Measurements from ENCODE around the gene BACE2.
"Not testable (repeated sequence)": the region's sequence is repeated elsewhere in the genome, so short reads cannot be mapped to it uniquely, and the experiment has no call there.

BACE2 gene

GRCh38 chr21:41290106-41290799, 122.3 kb downstream of the BACE2 start:
- H3K27me3 ChIP-seq (ENCODE audit: control insufficient read depth, insufficient read depth, low read length, poor library complexity, severe bottlenecking): no peaks in the 10 kb centered on the region
- no peaks in the 10 kb centered on the region for H3K4me1 ChIP-seq (ENCODE audit: control insufficient read depth, insufficient read depth, low read length)
- no peaks in the 10 kb centered on the region for H3K36me3 ChIP-seq (ENCODE audit: control insufficient read depth, insufficient read depth, low read length)
- WGBS, 2 experiments: 86 to 87% methylated on average over 24 of the region's 24 CpGs
- H3K4me3 ChIP-seq (ENCODE audit: insufficient read depth, low read depth, low read length): no peak overlapping the region
- H3K9me3 ChIP-seq (ENCODE audit: control insufficient read depth, low read length): no peaks in the 10 kb centered on the region
- H3K27ac ChIP-seq (ENCODE audit: insufficient read depth, low read depth, low read length, poor library complexity, severe bottlenecking): no peak overlapping the region

GRCh38 chr21:41294548-41295231, 126.7 kb downstream of the BACE2 start:
- Histone ChIP-seq H3K36me3 (ENCODE audit: control insufficient read depth, insufficient read depth, low read length) (no peaks in the 10 kb centered on the region), H3K4me3 (ENCODE audit: insufficient read depth, low read depth, low read length) (no peak overlapping the region), H3K27me3 (ENCODE audit: control insufficient read depth, insufficient read depth, low read length, poor library complexity, severe bottlenecking) (no peaks in the 10 kb centered on the region), H3K9me3 (ENCODE audit: control insufficient read depth, low read length) (no peaks in the 10 kb centered on the region), H3K27ac (ENCODE audit: insufficient read depth, low read depth, low read length, poor library complexity, severe bottlenecking) (no peak overlapping the region), H3K4me1 (ENCODE audit: control insufficient read depth, insufficient read depth, low read length) (no peaks in the 10 kb centered on the region)
- WGBS, 2 experiments: 100% methylated on average over 1 of the region's 1 CpG

GRCh38 chr21:41295721-41296254, 127.8 kb downstream of the BACE2 start:
- no peak overlapping the region for H3K4me3 ChIP-seq (ENCODE audit: insufficient read depth, low read depth, low read length)
- H3K9me3 ChIP-seq (ENCODE audit: control insufficient read depth, low read length): no peaks in the 10 kb centered on the region
- 92 to 93% methylated on average over 4 of the region's 4 CpGs for WGBS, 2 experiments
- H3K4me1 ChIP-seq (ENCODE audit: control insufficient read depth, insufficient read depth, low read length): no peaks in the 10 kb centered on the region
- no peaks in the 10 kb centered on the region for H3K27me3 ChIP-seq (ENCODE audit: control insufficient read depth, insufficient read depth, low read length, poor library complexity, severe bottlenecking)
- no peak overlapping the region for H3K27ac ChIP-seq (ENCODE audit: insufficient read depth, low read depth, low read length, poor library complexity, severe bottlenecking)
- H3K36me3 ChIP-seq (ENCODE audit: control insufficient read depth, insufficient read depth, low read length): no peaks in the 10 kb centered on the region

DNA sequence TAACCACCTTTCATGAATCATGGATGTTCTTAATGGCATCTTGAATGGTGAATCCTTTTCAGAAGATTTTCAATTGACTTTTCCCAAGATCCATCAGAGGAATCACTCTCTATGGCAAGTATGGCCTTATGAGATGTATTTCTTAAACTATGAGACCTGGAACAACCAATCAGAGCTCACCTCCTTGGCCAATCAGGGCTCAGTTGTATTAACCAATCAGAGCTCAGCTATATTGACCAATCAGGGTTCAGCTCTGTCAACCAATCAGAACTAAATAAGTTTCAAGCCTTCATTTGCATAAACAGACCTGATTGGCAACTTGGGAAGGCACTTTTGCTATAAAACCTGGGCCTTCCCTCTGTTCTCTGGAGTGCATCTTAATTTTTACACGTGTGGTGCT, 135.0 kb downstream of the BACE2 start:
- no peaks in the 10 kb centered on the region for H3K9me3 ChIP-seq (ENCODE audit: control insufficient read depth, low read length)
- no peak overlapping the region for H3K4me3 ChIP-seq (ENCODE audit: insufficient read depth, low read depth, low read length)
- 89 to 91% methylated on average over 1 of the region's 1 CpG for WGBS, 2 experiments

DNA sequence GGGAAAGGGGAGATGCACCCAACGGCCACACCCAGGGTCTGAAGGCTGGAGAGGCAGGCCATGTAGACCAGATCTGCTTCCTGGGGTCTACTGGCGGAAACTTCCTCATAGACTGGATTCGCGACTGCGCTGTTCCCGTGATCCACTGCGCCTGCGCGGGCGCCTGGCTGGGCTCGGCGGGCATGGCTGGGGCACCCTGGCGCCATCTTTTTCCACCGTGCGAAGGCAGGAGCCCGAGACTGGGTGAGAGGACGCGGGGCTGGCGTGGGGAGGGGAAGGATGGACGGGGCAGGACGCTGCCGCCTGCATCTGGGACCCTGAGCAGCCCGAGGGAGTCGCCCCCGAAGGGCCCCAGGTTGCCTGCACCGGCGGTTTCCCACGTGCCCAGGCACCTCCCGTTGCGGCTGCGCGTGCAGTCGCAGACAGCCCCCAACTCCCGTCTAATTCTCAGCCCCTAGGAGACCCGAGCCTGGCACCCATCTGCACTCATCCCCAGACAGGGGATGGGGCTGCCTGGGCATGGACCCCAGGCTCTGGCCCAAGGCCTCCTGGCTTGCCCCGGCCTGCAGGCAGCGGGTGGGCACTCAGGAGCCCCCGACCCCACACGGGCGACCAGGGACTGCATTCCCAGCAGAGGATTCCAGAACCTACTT, 136.2 kb downstream of the BACE2 start:
- Histone ChIP-seq H3K27me3 (ENCODE audit: control insufficient read depth, insufficient read depth, low read length, poor library complexity, severe bottlenecking) (no peaks in the 10 kb centered on the region), H3K4me3 (ENCODE audit: insufficient read depth, low read depth, low read length) (no peak overlapping the region), H3K9me3 (ENCODE audit: control insufficient read depth, low read length) (no peaks in the 10 kb centered on the region), H3K36me3 (ENCODE audit: control insufficient read depth, insufficient read depth, low read length) (no peaks in the 10 kb centered on the region), H3K27ac (ENCODE audit: insufficient read depth, low read depth, low read length, poor library complexity, severe bottlenecking) (no peak overlapping the region), H3K4me1 (ENCODE audit: control insufficient read depth, insufficient read depth, low read length) (no peaks in the 10 kb centered on the region)
- 96% methylated on average over 40 of the region's 40 CpGs for WGBS, 2 experiments

More for the DNA sequence above, 135.0 kb downstream of the BACE2 start:
- no peak overlapping the region for H3K27ac ChIP-seq (ENCODE audit: insufficient read depth, low read depth, low read length, poor library complexity, severe bottlenecking)
- H3K4me1 ChIP-seq (ENCODE audit: control insufficient read depth, insufficient read depth, low read length): no peaks in the 10 kb centered on the region
- H3K36me3 ChIP-seq (ENCODE audit: control insufficient read depth, insufficient read depth, low read length): no peaks in the 10 kb centered on the region
- H3K27me3 ChIP-seq (ENCODE audit: control insufficient read depth, insufficient read depth, low read length, poor library complexity, severe bottlenecking): no peaks in the 10 kb centered on the region

DNA sequence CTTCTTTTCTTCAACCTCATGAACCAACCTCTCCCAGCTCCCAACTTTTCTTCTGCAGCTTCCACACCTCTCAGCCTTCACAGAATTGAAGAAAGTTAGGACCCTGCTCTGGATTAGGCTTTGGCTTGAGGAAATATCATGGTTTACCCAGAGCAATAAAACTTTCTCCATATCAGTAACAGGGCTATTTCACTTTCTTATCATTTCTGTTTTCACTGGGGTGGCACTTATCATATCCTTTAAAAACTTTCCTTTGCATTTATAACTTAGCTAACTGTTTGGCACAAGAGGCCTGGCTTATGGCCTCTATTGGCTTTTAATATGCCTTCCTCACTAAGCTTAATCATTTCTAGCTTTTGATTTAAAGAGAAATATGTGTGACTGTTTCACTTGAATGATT, 139.3 kb downstream of the BACE2 start:
- no peaks in the 10 kb centered on the region for H3K9me3 ChIP-seq (ENCODE audit: control insufficient read depth, low read length)
- H3K27me3 ChIP-seq (ENCODE audit: control insufficient read depth, insufficient read depth, low read length, poor library complexity, severe bottlenecking): no peaks in the 10 kb centered on the region
- H3K36me3 ChIP-seq (ENCODE audit: control insufficient read depth, insufficient read depth, low read length): no peaks in the 10 kb centered on the region
- H3K4me3 ChIP-seq (ENCODE audit: insufficient read depth, low read depth, low read length): no peak overlapping the region
- H3K27ac ChIP-seq (ENCODE audit: insufficient read depth, low read depth, low read length, poor library complexity, severe bottlenecking): no peak overlapping the region
- H3K4me1 ChIP-seq (ENCODE audit: control insufficient read depth, insufficient read depth, low read length): no peaks in the 10 kb centered on the region

DNA sequence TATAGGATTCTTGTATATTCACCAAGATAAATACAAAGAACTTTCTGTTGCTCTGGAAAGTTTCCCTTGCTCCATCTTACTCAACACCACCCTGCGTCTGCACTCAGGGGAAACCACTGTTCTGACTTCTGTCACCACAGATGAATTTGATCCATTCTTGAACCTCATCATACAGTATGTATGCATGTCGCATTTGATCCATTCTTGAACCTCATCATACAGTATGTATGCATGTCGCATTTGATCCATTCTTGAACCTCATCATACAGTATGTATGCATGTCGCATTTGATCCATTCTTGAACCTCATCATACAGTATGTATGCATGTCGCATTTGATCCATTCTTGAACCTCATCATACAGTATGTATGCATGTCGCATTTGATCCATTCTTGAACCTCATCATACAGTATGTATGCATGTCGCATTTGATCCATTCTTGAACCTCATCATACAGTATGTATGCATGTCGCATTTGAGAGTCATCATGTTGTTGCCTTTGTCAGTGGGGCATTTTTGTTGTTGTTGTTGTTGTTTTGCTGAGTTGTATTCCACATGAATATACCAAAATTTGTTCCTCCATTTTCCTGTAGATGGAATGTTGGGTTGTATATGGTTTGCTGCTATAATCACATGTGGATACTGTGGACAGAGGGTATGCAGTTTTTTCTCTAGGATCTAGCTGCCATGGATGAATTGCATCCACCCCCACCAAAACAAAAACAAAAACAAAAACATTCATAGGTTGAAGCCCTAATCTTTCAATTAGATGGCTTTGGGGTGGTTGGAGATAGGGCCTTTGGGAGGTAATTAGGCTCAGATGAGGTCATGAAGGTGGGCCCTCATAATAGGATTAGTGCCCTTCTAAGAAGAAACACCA, 145.6 kb downstream of the BACE2 start:
- WGBS, 2 experiments: 98 to 100% methylated on average over 1 to 2 of the region's 8 CpGs
- peaks cover 36% of the 10 kb centered on the region for H3K27me3 ChIP-seq (ENCODE audit: control insufficient read depth, insufficient read depth, low read length, poor library complexity, severe bottlenecking)
- H3K36me3 ChIP-seq (ENCODE audit: control insufficient read depth, insufficient read depth, low read length): not testable (repeated sequence)

GRCh38 chr21:41315726-41316125, 147.8 kb downstream of the BACE2 start:
- Histone ChIP-seq H3K27me3 (ENCODE audit: control insufficient read depth, insufficient read depth, low read length, poor library complexity, severe bottlenecking) (peaks cover 36% of the 10 kb centered on the region), H3K27ac (ENCODE audit: insufficient read depth, low read depth, low read length, poor library complexity, severe bottlenecking) (no peak overlapping the region), H3K36me3 (ENCODE audit: control insufficient read depth, insufficient read depth, low read length) (no peaks in the 10 kb centered on the region), H3K4me3 (ENCODE audit: insufficient read depth, low read depth, low read length) (no peak overlapping the region), H3K9me3 (ENCODE audit: control insufficient read depth, low read length) (no peaks in the 10 kb centered on the region), H3K4me1 (ENCODE audit: control insufficient read depth, insufficient read depth, low read length) (no peaks in the 10 kb centered on the region)
- 95% methylated on average over 6 of the region's 6 CpGs for WGBS, 2 experiments

More for the DNA sequence above, 145.6 kb downstream of the BACE2 start:
- not testable (repeated sequence) for H3K4me3 ChIP-seq (ENCODE audit: insufficient read depth, low read depth, low read length); H3K9me3 ChIP-seq (ENCODE audit: control insufficient read depth, low read length); H3K4me1 ChIP-seq (ENCODE audit: control insufficient read depth, insufficient read depth, low read length); H3K27ac ChIP-seq (ENCODE audit: insufficient read depth, low read depth, low read length, poor library complexity, severe bottlenecking)

- Histone ChIP-seq H3K27me3 (ENCODE audit: control insufficient read depth, insufficient read depth, low read length, poor library complexity, severe bottlenecking) (peaks cover 36% of the 10 kb centered on the region), H3K9me3 (ENCODE audit: control insufficient read depth, low read length) (no peaks in the 10 kb centered on the region), H3K36me3 (ENCODE audit: control insufficient read depth, insufficient read depth, low read length) (no peaks in the 10 kb centered on the region), H3K27ac (ENCODE audit: insufficient read depth, low read depth, low read length, poor library complexity, severe bottlenecking) (no peak within 1 kb of the TSS), H3K4me3 (ENCODE audit: insufficient read depth, low read depth, low read length) (peak within 1 kb of the TSS; percentile 41), H3K4me1 (ENCODE audit: control insufficient read depth, insufficient read depth, low read length) (no peaks in the 10 kb centered on the region)
- 9% methylated on average over 55 of the region's 55 CpGs for WGBS, 2 experiments
Measured at GRCh38 chr21:41316200-41317062, 148.5 kb downstream of the BACE2 start, which contains the start of gene FAM3B. Gene FAM3B (plus strand): TSS chr21:41316801. CDS start chr21:41316880, 79 bp downstream.
